ENCODE data around the gene SLFN13.

The SLFN13 gene

GRCh38 chr17:35387496-35387895 is 61.1 kb downstream of the SLFN13 start:
- no peak for DNase-seq (ENCODE audit: low read depth in 1 of 2, low spot score in 1 of 2)
- Histone ChIP-seq H3K27me3 (ENCODE audit: insufficient read depth, poor library complexity, severe bottlenecking) (no peaks in the 10 kb centered on the region), H3K27ac (replicated peaks) (no peak overlapping the region), H3K4me3 (replicated peaks; ENCODE audit: insufficient read depth, low read length) (no peak overlapping the region)
- no peak for TF ChIP-seq GABPA (IDR thresholded peaks at IDR 0.05; ENCODE audit: low read depth)
- no peak for TF ChIP-seq CTCF (IDR thresholded peaks at IDR 0.05; ENCODE audit: insufficient read depth, low read length)
- TF ChIP-seq POLR2AphosphoS5 (IDR thresholded peaks at IDR 0.05; ENCODE audit: low read depth): no peak
- TF ChIP-seq REST (IDR thresholded peaks at IDR 0.05; ENCODE audit: insufficient replicate concordance, low read depth): no peak
- no peak for TF ChIP-seq SPI1 (IDR thresholded peaks at IDR 0.05; ENCODE audit: borderline replicate concordance, low read depth)
